H1 (cell line): ENCODE data around the gene HDHD3. TPM values are rescaled to one million over a fixed set of nuclear protein-coding genes. Genes with fewer than 3 reads are reported as not detected.

Experiments used
- CTCF ChIA-PET: fragments of 300-600 bp; sonication (Branson Sonifier 250); formaldehyde crosslinking; loops from one replicate; lab custom pipeline; 2021; ENCODE audit not compliant: partially characterized antibody; lab: Charles Lee
- POLR2A ChIA-PET: fragments of 300-600 bp; sonication (Branson Sonifier 250); formaldehyde crosslinking; loops from one replicate; lab custom pipeline; 2021; ENCODE audit warnings: inconsistent platforms; ENCODE audit not compliant: partially characterized antibody; lab: Charles Lee
- DNase-seq, 2 experiments: peaks; one replicate each; pipeline versions ENCODE4 v3.0.0 to v3.0.0-alpha.2; 2010 to 2022; ENCODE audit warnings: low spot score in 2 of 2, low read depth in 1 of 2, mixed read lengths in 1 of 2
- FAIRE-seq: peaks from 2 replicates; lab custom pipeline; 2011; peaks lifted over from hg19 to GRCh38; lab: Jason Lieb, UNC
- H2AFZ ChIP-seq: 2 replicates; pipeline ENCODE4 v1.8.1; 2012; ENCODE audit warnings: low read length, inconsistent platforms
- H2AK5ac ChIP-seq: 2 replicates; pipeline ENCODE4 v1.6.1; 2013; ENCODE audit warnings: low read depth, low read length
- H2BK120ac ChIP-seq: replicated peaks from 2 replicates; pipeline ENCODE3; 2013; ENCODE audit warnings: low read depth, low read length, inconsistent platforms
- H2BK12ac ChIP-seq: 2 replicates; pipeline ENCODE4 v1.6.1; 2013; ENCODE audit warnings: low read depth, low read length
- H2BK15ac ChIP-seq: 2 replicates; pipeline ENCODE4 v1.6.1; 2013; ENCODE audit warnings: low read length
- H2BK20ac ChIP-seq: 2 replicates; pipeline ENCODE4 v1.6.1; 2013; ENCODE audit warnings: low read length
- H2BK5ac ChIP-seq: 2 replicates; pipeline ENCODE4 v1.6.1; 2013; ENCODE audit warnings: low read depth, low read length
- H3K14ac ChIP-seq: 2 replicates; pipeline ENCODE4 v1.6.1; 2013; ENCODE audit warnings: inconsistent platforms; ENCODE audit not compliant: insufficient read length
- H3K18ac ChIP-seq: 2 replicates; pipeline ENCODE4 v1.6.1; 2013; ENCODE audit warnings: low read length; ENCODE audit errors: extremely low read depth
- H3K23ac ChIP-seq: 2 replicates; pipeline ENCODE4 v1.6.1; 2013; ENCODE audit warnings: inconsistent platforms; ENCODE audit not compliant: insufficient read length
- H3K23me2 ChIP-seq: 2 replicates; pipeline ENCODE4 v1.6.1; 2013; ENCODE audit warnings: low read depth, low read length
- H3K27ac ChIP-seq: 2 replicates; pipeline ENCODE4 v1.6.1; 2011; ENCODE audit warnings: low read depth, low read length, inconsistent platforms
- H3K27me3 ChIP-seq, 4 experiments: replicated peaks in 1 of 4; 1 replicate in 1 of 4; 2 replicates in 3 of 4; pipeline versions ENCODE4 v1.6.1 to v1.8.1; 2011 to 2013; ENCODE audit warnings: low read length in 3 of 4, mild to moderate bottlenecking in 3 of 4, inconsistent platforms in 2 of 4, mixed read lengths in 2 of 4, moderate library complexity in 1 of 4; ENCODE audit not compliant: control insufficient read depth in 3 of 4, insufficient read depth in 3 of 4; ENCODE audit errors: extremely low read depth in 1 of 4
- H3K36me3 ChIP-seq, 4 experiments: 2 replicates each; pipeline versions ENCODE4 v1.6.1 to v1.8.1; 2011 to 2013; ENCODE audit warnings: mild to moderate bottlenecking in 4 of 4, low read length in 3 of 4, moderate library complexity in 2 of 4, control low read depth in 1 of 4, inconsistent platforms in 1 of 4; ENCODE audit not compliant: insufficient read depth in 4 of 4, control insufficient read depth in 2 of 4
- H3K4ac ChIP-seq: replicated peaks from 2 replicates; pipeline ENCODE3; 2013; ENCODE audit warnings: low read length, low read depth, mixed read lengths, inconsistent platforms; ENCODE audit not compliant: insufficient read length
- H3K4me1 ChIP-seq, 4 experiments: replicated peaks in 1 of 4; 1 replicate in 1 of 4; 2 replicates in 3 of 4; pipeline versions ENCODE4 v1.6.1 to v1.8.1; 2011 to 2013; ENCODE audit warnings: low read length in 3 of 4, inconsistent platforms in 2 of 4, mixed read lengths in 1 of 4; ENCODE audit not compliant: insufficient read depth in 4 of 4, control insufficient read depth in 3 of 4
- H3K4me2 ChIP-seq, 2 experiments: 2 replicates each; pipeline versions ENCODE4 v1.6.1 to v1.8.1; 2011 to 2013; ENCODE audit warnings: low read depth in 2 of 2, low read length in 2 of 2, control low read depth in 1 of 2, inconsistent platforms in 1 of 2, mild to moderate bottlenecking in 1 of 2; ENCODE audit not compliant: insufficient read depth in 1 of 2
- H3K4me3 ChIP-seq, 4 experiments: fragments of 200-600, 300-600 bp in 1 of 4; sonication (generic), shearing (Covaris generic), sonication (Bioruptor Twin) in 1 of 4; 2 replicates each; pipeline versions ENCODE4 v1.5.1 to v1.8.1; 2011 to 2016; ENCODE audit warnings: low read length in 4 of 4, low read depth in 3 of 4, control low read depth in 2 of 4, inconsistent platforms in 2 of 4, mild to moderate bottlenecking in 2 of 4, mixed read lengths in 1 of 4, moderate library complexity in 1 of 4; ENCODE audit not compliant: insufficient read depth in 2 of 4; ENCODE audit errors: extremely low read depth in 1 of 4
- H3K56ac ChIP-seq: replicated peaks from 2 replicates; pipeline ENCODE3; 2013; ENCODE audit warnings: low read depth, mild to moderate bottlenecking, mixed read lengths, low read length, inconsistent platforms; ENCODE audit not compliant: insufficient read length
- H3K79me1 ChIP-seq: 2 replicates; pipeline ENCODE4 v1.6.1; 2013; ENCODE audit warnings: low read depth, low read length, control low read depth
- H3K79me2 ChIP-seq, 2 experiments: 2 replicates each; pipeline versions ENCODE4 v1.6.1 to v1.8.1; 2012 to 2013; ENCODE audit warnings: low read length in 2 of 2, mild to moderate bottlenecking in 2 of 2, inconsistent platforms in 1 of 2; ENCODE audit not compliant: insufficient read depth in 2 of 2, control insufficient read depth in 1 of 2
- H3K9ac ChIP-seq, 4 experiments: replicated peaks in 1 of 4; 1 replicate in 1 of 4; 2 replicates in 3 of 4; pipeline versions ENCODE4 v1.6.1 to v1.8.1; 2011 to 2013; ENCODE audit warnings: low read depth in 3 of 4, low read length in 3 of 4, control low read depth in 2 of 4, mild to moderate bottlenecking in 2 of 4, moderate library complexity in 2 of 4, inconsistent platforms in 1 of 4; ENCODE audit errors: extremely low read depth in 1 of 4
- H3K9me3 ChIP-seq, 2 experiments: 2 replicates each; pipeline versions ENCODE4 v1.6.1 to v1.8.1; 2012 to 2013; ENCODE audit warnings: mild to moderate bottlenecking in 2 of 2, moderate library complexity in 2 of 2, control low read depth in 1 of 2, inconsistent platforms in 1 of 2, low read depth in 1 of 2, low read length in 1 of 2, mixed read lengths in 1 of 2; ENCODE audit not compliant: insufficient read depth in 2 of 2
- H4K20me1 ChIP-seq, 2 experiments: replicated peaks in 1 of 2; 2 replicates each; pipeline versions ENCODE3 to v1.8.1; 2011 to 2013; ENCODE audit warnings: inconsistent platforms in 2 of 2, low read length in 2 of 2, mild to moderate bottlenecking in 1 of 2; ENCODE audit not compliant: insufficient read depth in 2 of 2, control insufficient read depth in 1 of 2
- H4K5ac ChIP-seq: 2 replicates; pipeline ENCODE4 v1.6.1; 2013; ENCODE audit warnings: low read length, low read depth, mixed read lengths, inconsistent platforms; ENCODE audit not compliant: insufficient read length
- H4K8ac ChIP-seq: 2 replicates; pipeline ENCODE4 v1.8.0; 2013; ENCODE audit warnings: mild to moderate bottlenecking, moderate library complexity, low read length, inconsistent platforms; ENCODE audit not compliant: insufficient read depth; ENCODE audit errors: extremely low read depth
- H4K91ac ChIP-seq: replicated peaks from 2 replicates; pipeline ENCODE3; 2013; ENCODE audit warnings: low read length, mixed read lengths, inconsistent platforms; ENCODE audit not compliant: insufficient read length
- USF2 ChIP-seq: IDR thresholded peaks from 2 replicates; pipeline ENCODE4 v1.6.1; 2011; ENCODE audit warnings: low read length, improper control_type of control experiment
- WGBS, 2 experiments: shearing (Covaris generic) in 1 of 2; methylation state at CpG; one replicate each; pipeline versions ENCODE4 v1.1.6 to v1.1.7; 2013 to 2015; ENCODE audit warnings: low lambda C conversion rate in 2 of 2, mixed read lengths in 2 of 2, inconsistent platforms in 1 of 2, low coverage in 1 of 2, missing lambda C conversion rate in 1 of 2; ENCODE audit not compliant: insufficient replicate concordance in 2 of 2, insufficient coverage in 1 of 2, insufficient read length in 1 of 2; ENCODE audit errors: extremely low coverage in 1 of 2, missing lambda C conversion rate in 1 of 2; 5-methylcytosine and 5-hydroxymethylcytosine counted together
- polyA plus RNA-seq, 7 experiments: library from polyadenylated mRNA; depleted of rRNA in 3 of 7; stranded (reverse) in 5 of 7; unstranded in 2 of 7; fragments of >200 nt in 5 of 7; fragments of 200-250 nt in 2 of 7; gene quantifications; 1 replicate in 5 of 7; 2 replicates in 1 of 7; 4 replicates in 1 of 7; pipeline versions ENCODE4 v1.2.1 to v1.2.3, GENCODE V29; 2011 to 2013; ENCODE audit warnings: missing spikeins in 2 of 7, mixed read lengths in 2 of 7
- total RNA-seq: library from RNA; stranded (reverse); fragmentation: NEBNext Ultra II Directional; extraction: Animal tissue kit (Norgen Biotek cat#: 25700); gene quantifications from 2 replicates; pipeline ENCODE4 v1.2.1, GENCODE V29; 2021

HDHD3 gene
- total and polyA plus RNA-seq, 2 of the 8 experiments (the other 6 are each of a cell fraction or from before 2014, with no cell fraction given) = 12.1 to 25.3 TPM

GRCh38 chr9:113326230-113326629 is 50.6 kb downstream of the HDHD3 start:
- Histone ChIP-seq H3K4ac (no peak overlapping the region), H2BK12ac (no peak overlapping the region), H3K23ac (no peak overlapping the region), H3K79me1 (no peaks in the 10 kb centered on the region), H2BK20ac (no peak overlapping the region), H3K23me2 (no peaks in the 10 kb centered on the region), H4K5ac (no peak overlapping the region), H3K9me3 (no peaks in the 10 kb centered on the region), H3K36me3 (no peaks in the 10 kb centered on the region), H3K56ac (no peak overlapping the region), H2BK120ac (no peak overlapping the region), H3K14ac (no peak overlapping the region), H3K79me2 (no peaks in the 10 kb centered on the region), H2AFZ (no peak overlapping the region), H2BK15ac (no peak overlapping the region), H4K8ac (no peak overlapping the region), H3K18ac (no peak overlapping the region), H3K4me1 (no peaks in the 10 kb centered on the region), H3K27ac (no peak overlapping the region), H3K9ac (no peak overlapping the region), H3K4me3 (no peak overlapping the region), H2BK5ac (no peak overlapping the region), H3K4me2 (no peak overlapping the region), H2AK5ac (no peak overlapping the region), H4K20me1 (no peaks in the 10 kb centered on the region), H3K27me3 (0 out of 7 replicates have a peak, but pooled peaks cover 0 to 2% (median 0%) of the 10 kb centered on the region in 4 experiments), H4K91ac (no peak overlapping the region)
- WGBS, 2 experiments = 92% methylated on average over 4 of the region's 4 CpGs; no CpG with 5 or more reads in 1 of the 2 experiments
- POLR2A ChIA-PET = interaction anchor here (0.7 to 1.3 kb wide), 3 partner anchors 13 to 47 kb away, joined by 3 read pairs; no protein-coding TSS in a partner anchor
- DNase-seq = no peak
- CTCF ChIA-PET = interaction anchor here (0.6 to 2.9 kb wide), 5 partner anchors 8 to 83 kb away, joined by 3 to 16 read pairs (median 3); no protein-coding TSS in a partner anchor
- FAIRE-seq = no peak
- no peak for TF ChIP-seq USF2

Other genes starting within 250 kb of the HDHD3 start
- gene SLC31A2, start 226.0 kb downstream of the HDHD3 start, total RNA-seq = 1.5 and 2.0 TPM in 2 replicates
- 2.3 and 2.9 TPM in 2 replicates for gene SLC31A2, start 226.0 kb downstream of the HDHD3 start, polyA plus RNA-seq (2011; rRNA removed)
- 13.8 and 13.9 TPM in 2 replicates for gene FKBP15, start 155.7 kb downstream of the HDHD3 start, total RNA-seq
- 9.9 and 13.1 TPM in 2 replicates for gene FKBP15, start 155.7 kb downstream of the HDHD3 start, polyA plus RNA-seq (2011; rRNA removed)
- 40.7 and 40.8 TPM in 2 replicates for gene SLC31A1, start 155.4 kb downstream of the HDHD3 start, total RNA-seq
- 13.8 and 23.9 TPM in 2 replicates for gene SLC31A1, start 155.4 kb downstream of the HDHD3 start, polyA plus RNA-seq (2011; rRNA removed)
- gene CDC26, start 101.4 kb downstream of the HDHD3 start, total RNA-seq = 41.9 and 42.8 TPM in 2 replicates
- 15.3 and 31.5 TPM in 2 replicates for gene CDC26, start 101.4 kb downstream of the HDHD3 start, polyA plus RNA-seq (2011; rRNA removed)
- 33.4 and 36.8 TPM in 2 replicates for gene PRPF4, start 101.3 kb downstream of the HDHD3 start, total RNA-seq
- 13.6 and 15.2 TPM in 2 replicates for gene PRPF4, start 101.3 kb downstream of the HDHD3 start, polyA plus RNA-seq (2011; rRNA removed)
- not detected in 2 replicates for gene RNF183, start 73.6 kb downstream of the HDHD3 start, total RNA-seq
- 0.15 and 0.41 TPM in 2 replicates for gene RNF183, start 73.6 kb downstream of the HDHD3 start, polyA plus RNA-seq (2011; rRNA removed)
- 0.28 and 0.40 TPM in 2 replicates for gene WDR31, start 36.7 kb downstream of the HDHD3 start, total RNA-seq
- 0.27 and 0.33 TPM in 2 replicates for gene WDR31, start 36.7 kb downstream of the HDHD3 start, polyA plus RNA-seq (2011; rRNA removed)
- 5.5 and 6.5 TPM in 2 replicates for gene BSPRY, start 27.4 kb downstream of the HDHD3 start, total RNA-seq
- 10.9 and 12.1 TPM in 2 replicates for gene BSPRY, start 27.4 kb downstream of the HDHD3 start, polyA plus RNA-seq (2011; rRNA removed)
- gene ALAD, start 24.3 kb upstream of the HDHD3 start, total RNA-seq = 13.0 and 15.3 TPM in 2 replicates
- 8.2 and 17.3 TPM in 2 replicates for gene ALAD, start 24.3 kb upstream of the HDHD3 start, polyA plus RNA-seq (2011; rRNA removed)
- gene POLE3, start 33.7 kb upstream of the HDHD3 start, total RNA-seq = 49.1 and 52.7 TPM in 2 replicates
- 52.2 and 77.3 TPM in 2 replicates for gene POLE3, start 33.7 kb upstream of the HDHD3 start, polyA plus RNA-seq (2011; rRNA removed)
- 0.36 and 0.52 TPM in 2 replicates for gene C9orf43, start 33.8 kb upstream of the HDHD3 start, total RNA-seq
- 0.35 and 0.44 TPM in 2 replicates for gene C9orf43, start 33.8 kb upstream of the HDHD3 start, polyA plus RNA-seq (2011; rRNA removed)
- 18.2 TPM in 2 replicates for gene RGS3, start 86.7 kb upstream of the HDHD3 start, total RNA-seq
- gene RGS3, start 86.7 kb upstream of the HDHD3 start, polyA plus RNA-seq (2011; rRNA removed) = 12.6 and 15.1 TPM in 2 replicates